Stimulated activated CD4-positive, alpha-beta T cell treated with anti-CD3 and anti-CD28 coated beads, Interleukin-1b, Interleukin-23, amount 100 ng/mL, for 48 hours (primary cell): ENCODE measurements around the gene PILRB.

Experiments used
- DNase-seq: peaks from one replicate; pipeline ENCODE4 v3.0.0-alpha.2; 2020

Gene PILRB

GRCh38 chr7:100411101-100411500, 53.2 kb downstream of the PILRB start:
- no peak for DNase-seq

- DNase-seq: no peak
These were observed 55.4 kb downstream of the PILRB start for GRCh38 chr7:100413346-100413745.

DNA sequence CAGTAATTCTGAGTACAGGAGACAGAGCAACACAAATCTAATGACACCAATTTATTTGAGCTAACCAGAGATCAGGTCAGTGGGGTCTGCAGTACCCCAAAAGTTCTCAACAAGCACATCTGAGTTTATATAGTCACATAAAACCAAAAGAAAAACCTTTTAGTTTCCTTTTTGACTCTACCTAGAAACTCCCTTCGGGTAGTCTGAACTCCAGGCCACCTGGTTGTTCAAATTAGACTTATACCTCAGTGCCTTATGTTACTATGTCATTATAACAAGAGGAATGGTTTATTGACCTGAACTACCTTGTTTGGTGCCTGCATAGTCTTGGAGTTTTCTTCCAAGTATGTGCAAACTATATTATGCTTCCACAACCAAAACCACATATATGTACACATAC, 56.0 kb downstream of the PILRB start:
- DNase-seq: no peak

GRCh38 chr7:100415448-100415847, 57.5 kb downstream of the PILRB start:
- no peak for DNase-seq
